SK-N-SH treated with all-trans-retinoic acid at 6 μM for 48 hours (cell line): ENCODE results near the gene ADGRG1.

ENCODE experiments used
- ESRRG ChIP-seq: fragments of 250-450 bp; sonication (Bioruptor Pico); IDR thresholded peaks from 2 replicates; pipeline ENCODE4 v1.6.1; 2021; ENCODE audit warnings: mild to moderate bottlenecking
- GLIS3 ChIP-seq: fragments of 250-450 bp; sonication (Bioruptor Pico); IDR thresholded peaks from 2 replicates; pipeline ENCODE4 v1.5.0; 2020; ENCODE audit warnings: mild to moderate bottlenecking, moderate library complexity
- ISL1 ChIP-seq: fragments of 250-450 bp; sonication (Bioruptor Pico); IDR thresholded peaks from 2 replicates; pipeline ENCODE4 v2.1.2; 2022; ENCODE audit warnings: mild to moderate bottlenecking, moderate library complexity
- PATZ1 ChIP-seq: fragments of 250-450 bp; sonication (Bioruptor Pico); IDR thresholded peaks from 2 replicates; pipeline ENCODE4 v1.8.0; 2020; ENCODE audit warnings: mild to moderate bottlenecking, moderate library complexity, borderline replicate concordance
- RARB ChIP-seq: fragments of 250-450 bp; sonication (Bioruptor Pico); IDR thresholded peaks from 2 replicates; pipeline ENCODE4 v1.8.0; 2021; ENCODE audit warnings: mild to moderate bottlenecking, moderate library complexity
- SNAI2 ChIP-seq: fragments of 250-450 bp; sonication (Bioruptor Pico); IDR thresholded peaks from 2 replicates; pipeline ENCODE4 v1.5.0; 2020; ENCODE audit warnings: mild to moderate bottlenecking, moderate library complexity
- ZNF70 ChIP-seq: fragments of 450-650 bp; formaldehyde crosslinking; IDR thresholded peaks from 2 replicates; pipeline ENCODE4 v1.5.0; 2020; ENCODE audit warnings: mild to moderate bottlenecking, moderate library complexity
- ZNF8 ChIP-seq: fragments of 450-650 bp; formaldehyde crosslinking; IDR thresholded peaks from 2 replicates; pipeline ENCODE4 v1.5.0; 2020; ENCODE audit warnings: mild to moderate bottlenecking, moderate library complexity
- TF ChIP-seq, protein P1 (sequence below): fragments of 250-450 bp; sonication (Bioruptor Pico); IDR thresholded peaks from 2 replicates; pipeline ENCODE4 v1.5.1; 2020; ENCODE audit warnings: low read depth, mild to moderate bottlenecking, moderate library complexity

DNA sequence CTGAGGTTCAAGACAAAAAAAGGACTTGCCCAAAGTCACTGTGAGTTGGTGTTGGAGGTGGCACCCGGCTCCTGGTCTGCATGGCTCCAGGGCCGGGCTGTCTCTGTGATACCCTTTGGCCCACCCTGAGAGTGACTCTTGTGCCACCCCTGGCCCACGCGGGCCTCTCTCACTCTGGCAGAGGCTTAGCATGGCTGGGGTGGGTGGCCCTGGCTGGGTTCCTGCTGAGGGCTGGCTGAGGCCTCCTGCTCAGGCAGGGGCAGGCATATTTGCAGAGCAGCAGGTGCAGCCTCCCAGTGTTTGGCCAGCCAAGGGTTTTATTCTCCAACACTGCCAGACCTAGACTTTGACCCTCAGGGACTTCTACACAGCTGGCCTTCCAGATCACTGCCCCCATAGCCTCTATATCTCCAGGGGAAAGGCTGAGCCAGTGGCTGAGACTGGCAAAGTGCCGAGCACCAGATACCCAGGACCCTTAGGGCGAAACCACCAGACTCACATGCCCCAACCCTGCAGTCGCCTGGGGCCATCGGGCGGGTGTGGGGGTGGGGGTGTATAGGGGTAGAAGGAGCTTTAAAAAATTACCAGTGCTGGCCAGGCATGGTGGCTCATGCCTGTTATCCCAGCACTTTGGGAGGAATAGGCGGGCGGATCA lies 21.5 kb upstream of the ADGRG1 start:
- TF ChIP-seq SNAI2 = no peak
- no peak for TF ChIP-seq ESRRG (CRISPR knock-in tag)
- no peak for TF ChIP-seq ZNF70 (CRISPR knock-in tag)
- TF ChIP-seq PATZ1 (CRISPR knock-in tag) = no peak
- no peak for TF ChIP-seq RARB (CRISPR knock-in tag)
- no peak for TF ChIP-seq ISL1
- no peak for TF ChIP-seq GLIS3 (CRISPR knock-in tag)
- TF ChIP-seq ZNF8 (CRISPR knock-in tag) = no peak
- TF ChIP-seq, protein P1, sequence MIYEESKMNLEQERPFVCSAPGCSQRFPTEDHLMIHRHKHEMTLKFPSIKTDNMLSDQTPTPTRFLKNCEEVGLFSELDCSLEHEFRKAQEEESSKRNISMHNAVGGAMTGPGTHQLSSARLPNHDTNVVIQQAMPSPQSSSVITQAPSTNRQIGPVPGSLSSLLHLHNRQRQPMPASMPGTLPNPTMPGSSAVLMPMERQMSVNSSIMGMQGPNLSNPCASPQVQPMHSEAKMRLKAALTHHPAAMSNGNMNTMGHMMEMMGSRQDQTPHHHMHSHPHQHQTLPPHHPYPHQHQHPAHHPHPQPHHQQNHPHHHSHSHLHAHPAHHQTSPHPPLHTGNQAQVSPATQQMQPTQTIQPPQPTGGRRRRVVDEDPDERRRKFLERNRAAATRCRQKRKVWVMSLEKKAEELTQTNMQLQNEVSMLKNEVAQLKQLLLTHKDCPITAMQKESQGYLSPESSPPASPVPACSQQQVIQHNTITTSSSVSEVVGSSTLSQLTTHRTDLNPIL (CRISPR knock-in tag) = no peak
